ENCODE data around the gene RARS2. TPM values are rescaled to one million over a fixed set of nuclear protein-coding genes. Genes with fewer than 3 reads are reported as not detected.

The RARS2 gene
- total and polyA plus RNA-seq, 2 of the 8 experiments (the other 6 are each of a cell fraction or from before 2014, with no cell fraction given): 10.2 to 40.5 TPM

DNA sequence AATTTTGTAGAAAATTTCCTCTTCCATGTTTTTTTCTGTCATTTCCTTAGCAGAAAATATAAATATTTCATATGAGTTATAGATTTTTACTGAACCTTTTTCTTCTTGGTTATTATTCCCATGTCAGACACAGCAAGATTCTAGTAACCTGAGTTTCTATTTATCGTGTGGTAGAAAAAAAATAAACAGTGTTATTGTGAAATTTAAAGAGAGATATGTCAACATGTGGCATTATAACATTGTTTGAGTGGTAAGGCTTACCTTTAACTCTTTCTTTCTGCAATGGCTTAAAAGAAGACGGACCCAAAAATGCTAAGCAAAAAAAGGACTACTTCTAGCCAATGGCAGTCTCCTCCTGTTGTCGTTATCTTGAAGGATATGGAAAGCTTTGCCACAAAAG lies 19.0 kb upstream of the RARS2 start:
- no peak for FAIRE-seq
- WGBS, 2 experiments (ENCODE audit: extremely low coverage in 1 of 2, insufficient coverage in 1 of 2, insufficient read length in 1 of 2, insufficient replicate concordance in 2 of 2, low coverage in 1 of 2, low lambda C conversion rate in 2 of 2, missing lambda C conversion rate in 1 of 2): 90% methylated on average over 3 of the region's 3 CpGs; no CpG with 5 or more reads in 1 of the 2 experiments
- POLR2A ChIA-PET (ENCODE audit: partially characterized antibody): no interaction called here
- no peak for TF ChIP-seq RNF2 (IDR thresholded peaks at IDR 0.05; ENCODE audit: borderline replicate concordance, low read depth, low read length, missing control alignments, poor library complexity, severe bottlenecking)

More for the DNA sequence above, 19.0 kb upstream of the RARS2 start:
- no peak overlapping the region for H2BK5ac ChIP-seq (ENCODE audit: low read depth, low read length)
- no peak overlapping the region for H3K18ac ChIP-seq (ENCODE audit: extremely low read depth, low read length)
- no peaks in the 10 kb centered on the region for H3K23me2 ChIP-seq (ENCODE audit: low read depth, low read length)
- H3K79me1 ChIP-seq (ENCODE audit: low read depth, low read length): no peaks in the 10 kb centered on the region
- H3K4me2 ChIP-seq (ENCODE audit: insufficient read depth in 1 of 2, low read depth in 2 of 2, low read length in 2 of 2): no peak overlapping the region
- no peak overlapping the region for H4K8ac ChIP-seq (ENCODE audit: extremely low read depth, insufficient read depth, low read length)
- H3K4me1 ChIP-seq (replicated peaks in 1 of 4; ENCODE audit: control insufficient read depth in 3 of 4, insufficient read depth in 4 of 4, low read length in 3 of 4): peaks cover 0 to 4% (median 0%) of the 10 kb centered on the region in 4 experiments; a peak in 2 of 7 replicates
- no peak overlapping the region for H2BK12ac ChIP-seq (ENCODE audit: low read depth, low read length)
- no peaks in the 10 kb centered on the region for H3K79me2 ChIP-seq (ENCODE audit: control insufficient read depth in 1 of 2, insufficient read depth in 2 of 2, low read length in 2 of 2)
- H2BK20ac ChIP-seq (ENCODE audit: low read length): no peak overlapping the region
- peaks cover 0 to 64% (median 21%) of the 10 kb centered on the region in 4 experiments; a peak in 5 of 8 replicates for H3K36me3 ChIP-seq (ENCODE audit: control insufficient read depth in 2 of 4, insufficient read depth in 4 of 4, low read length in 3 of 4)
- no peak overlapping the region for H3K14ac ChIP-seq (ENCODE audit: insufficient read length)
- no peak overlapping the region for H2BK120ac ChIP-seq (replicated peaks; ENCODE audit: low read depth, low read length)
- no peak overlapping the region for H2AK5ac ChIP-seq (ENCODE audit: low read depth, low read length)
- no peak overlapping the region for H3K56ac ChIP-seq (replicated peaks; ENCODE audit: insufficient read length, low read depth, low read length)
- H3K27me3 ChIP-seq (replicated peaks in 1 of 4; ENCODE audit: control insufficient read depth in 3 of 4, extremely low read depth in 1 of 4, insufficient read depth in 3 of 4, low read length in 3 of 4): no peaks in the 10 kb centered on the region
- DNase-seq (ENCODE audit: low read depth in 1 of 2, low spot score in 2 of 2): no peak
- no peak overlapping the region for H3K27ac ChIP-seq (ENCODE audit: low read depth, low read length)
- H2BK15ac ChIP-seq (ENCODE audit: low read length): no peak overlapping the region
- H2AFZ ChIP-seq (ENCODE audit: low read length): no peak overlapping the region
- CTCF ChIA-PET (ENCODE audit: partially characterized antibody): no interaction called here
- H3K23ac ChIP-seq (ENCODE audit: insufficient read length): no peak overlapping the region
- H4K5ac ChIP-seq (ENCODE audit: insufficient read length, low read depth, low read length): no peak overlapping the region
- no peak overlapping the region for H3K4ac ChIP-seq (replicated peaks; ENCODE audit: insufficient read length, low read depth, low read length)
- no peak overlapping the region for H4K91ac ChIP-seq (replicated peaks; ENCODE audit: insufficient read length, low read length)
- no peak overlapping the region for H3K4me3 ChIP-seq (ENCODE audit: extremely low read depth in 1 of 4, insufficient read depth in 2 of 4, low read depth in 3 of 4, low read length in 4 of 4)
- peaks cover 0 to 2% of the 10 kb centered on the region in 2 experiments for H4K20me1 ChIP-seq (replicated peaks in 1 of 2; ENCODE audit: control insufficient read depth in 1 of 2, insufficient read depth in 2 of 2, low read length in 2 of 2)
- H3K9ac ChIP-seq (replicated peaks in 1 of 4; ENCODE audit: extremely low read depth in 1 of 4, low read depth in 3 of 4, low read length in 3 of 4): no peak overlapping the region
- H3K9me3 ChIP-seq (ENCODE audit: insufficient read depth in 2 of 2, low read depth in 1 of 2, low read length in 1 of 2): no peaks in the 10 kb centered on the region

Data from H1 (cell line).